Ishikawa (cell line): ENCODE results near the gene OVOL3.

Experiments used
- EGR1 ChIP-seq: IDR thresholded peaks from 2 replicates; pipeline ENCODE4 v1.6.1; 2012
- EP300 ChIP-seq: IDR thresholded peaks from 2 replicates; pipeline ENCODE4 v1.6.1; 2012; ENCODE audit warnings: borderline replicate concordance
- TAF1 ChIP-seq: IDR thresholded peaks from 2 replicates; pipeline ENCODE4 v1.6.1; 2012; ENCODE audit warnings: low read depth, mild to moderate bottlenecking
- TCF12 ChIP-seq: IDR thresholded peaks from 2 replicates; pipeline ENCODE4 v1.6.1; 2012; ENCODE audit warnings: low read depth
- YY1 ChIP-seq: IDR thresholded peaks from 2 replicates; pipeline ENCODE4 v1.6.1; 2012; ENCODE audit warnings: low read depth
- TF ChIP-seq, protein P1 (sequence below): IDR thresholded peaks from 2 replicates; pipeline ENCODE4 v1.6.1; 2012

DNA sequence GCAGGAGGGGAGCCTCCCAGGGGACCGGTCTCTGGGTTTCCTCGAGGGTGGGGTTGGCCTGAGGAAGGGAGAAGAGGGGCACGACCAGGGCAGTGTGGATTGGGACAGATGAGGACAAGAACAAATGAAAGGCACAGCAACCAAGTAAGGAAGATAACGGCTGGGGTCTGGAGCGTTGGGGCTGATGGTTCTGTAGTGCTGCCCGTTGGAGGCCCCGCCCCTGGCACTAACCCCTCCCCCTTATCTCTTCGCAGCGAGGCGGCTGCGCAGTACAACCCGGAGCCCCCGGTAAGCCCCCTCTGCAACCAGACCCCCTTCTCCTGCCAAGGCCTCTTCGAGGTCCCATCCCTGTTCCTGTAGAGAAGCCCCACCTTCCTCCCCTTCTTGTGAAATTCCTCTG lies 31.1 kb downstream of the OVOL3 start:
- TF ChIP-seq EGR1: no peak
- no peak for TF ChIP-seq TCF12
- no peak for TF ChIP-seq YY1
- TF ChIP-seq EP300: no peak
- no peak for TF ChIP-seq TAF1
- TF ChIP-seq, protein P1, sequence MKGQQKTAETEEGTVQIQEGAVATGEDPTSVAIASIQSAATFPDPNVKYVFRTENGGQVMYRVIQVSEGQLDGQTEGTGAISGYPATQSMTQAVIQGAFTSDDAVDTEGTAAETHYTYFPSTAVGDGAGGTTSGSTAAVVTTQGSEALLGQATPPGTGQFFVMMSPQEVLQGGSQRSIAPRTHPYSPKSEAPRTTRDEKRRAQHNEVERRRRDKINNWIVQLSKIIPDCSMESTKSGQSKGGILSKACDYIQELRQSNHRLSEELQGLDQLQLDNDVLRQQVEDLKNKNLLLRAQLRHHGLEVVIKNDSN: no peak
